GM19035 (cell line): Measurements from ENCODE around the gene SPATA2.
"Not testable (repeated sequence)": the region's sequence is repeated elsewhere in the genome, so short reads cannot be mapped to it uniquely, and the experiment has no call there.

Experiments
- ATAC-seq: cut with Tn5 transposase; IDR thresholded peaks from one replicate; pipeline ENCODE4 v1.9.1; 2021; ENCODE audit not compliant: unreplicated experiment

SPATA2 gene, protein sequence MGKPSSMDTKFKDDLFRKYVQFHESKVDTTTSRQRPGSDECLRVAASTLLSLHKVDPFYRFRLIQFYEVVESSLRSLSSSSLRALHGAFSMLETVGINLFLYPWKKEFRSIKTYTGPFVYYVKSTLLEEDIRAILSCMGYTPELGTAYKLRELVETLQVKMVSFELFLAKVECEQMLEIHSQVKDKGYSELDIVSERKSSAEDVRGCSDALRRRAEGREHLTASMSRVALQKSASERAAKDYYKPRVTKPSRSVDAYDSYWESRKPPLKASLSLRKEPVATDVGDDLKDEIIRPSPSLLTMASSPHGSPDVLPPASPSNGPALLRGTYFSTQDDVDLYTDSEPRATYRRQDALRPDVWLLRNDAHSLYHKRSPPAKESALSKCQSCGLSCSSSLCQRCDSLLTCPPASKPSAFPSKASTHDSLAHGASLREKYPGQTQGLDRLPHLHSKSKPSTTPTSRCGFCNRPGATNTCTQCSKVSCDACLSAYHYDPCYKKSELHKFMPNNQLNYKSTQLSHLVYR

DNA sequence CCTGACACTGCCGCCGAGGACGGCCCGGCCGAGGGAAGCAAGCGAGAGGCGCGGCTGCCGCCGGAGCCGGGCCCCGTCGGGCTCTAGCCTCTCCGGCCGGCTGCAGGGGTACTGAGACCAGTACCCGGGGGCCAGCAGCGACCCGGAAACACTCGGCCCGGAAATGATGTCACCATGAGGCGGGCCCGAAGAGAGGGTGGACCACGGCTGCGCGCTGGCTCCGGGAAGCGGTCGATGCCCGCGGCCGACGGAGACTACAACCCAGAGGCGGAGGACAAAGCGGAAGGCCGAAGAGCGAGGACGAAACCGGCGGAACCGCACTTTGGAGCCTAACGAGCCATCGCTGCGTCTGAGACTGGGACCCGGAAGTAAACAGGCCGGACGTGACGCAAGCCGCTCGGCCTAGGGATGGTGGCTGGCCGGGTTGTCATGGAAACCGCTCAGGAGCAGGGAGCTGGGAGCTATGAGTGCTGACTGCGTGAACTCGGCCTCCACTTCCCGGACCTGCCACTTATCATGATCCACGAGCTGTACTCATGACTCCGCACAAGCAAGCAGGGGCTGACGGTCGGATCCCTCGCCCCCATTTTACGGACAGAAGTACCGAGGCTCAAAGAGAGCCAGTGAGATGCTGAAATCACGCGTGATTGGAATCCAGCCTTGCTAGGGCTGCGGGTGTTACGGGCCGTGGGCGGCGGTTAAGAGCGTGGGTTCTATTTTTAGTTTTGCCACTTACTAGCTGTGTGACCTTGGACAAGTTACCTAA lies at the start of gene SPATA2:
Gene SPATA2, minus strand, starts transcription at position 150 of the 766 bp plus-strand sequence. CDS start 7,039 bp downstream, outside the sequence.
- peak; percentile 83 for ATAC-seq

DNA sequence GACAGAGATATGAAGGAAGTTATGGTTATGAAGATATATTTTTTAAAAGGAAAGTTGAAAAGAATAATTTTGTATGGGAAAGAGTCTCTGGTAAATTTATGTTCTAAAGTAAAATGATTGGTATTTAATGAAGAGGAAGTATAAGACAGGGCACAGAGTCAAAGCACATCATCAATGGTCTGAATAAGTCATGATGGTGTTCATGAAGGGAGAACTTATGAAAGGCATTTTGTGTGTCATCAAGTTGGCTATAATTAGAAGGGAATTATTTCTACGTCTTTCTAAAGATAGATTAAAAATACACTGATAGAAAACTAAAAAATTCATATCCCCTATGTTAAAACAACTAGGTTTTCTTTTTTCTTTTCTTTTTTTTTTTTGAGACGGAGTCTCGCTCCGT lies 46.1 kb upstream of the SPATA2 start:
- no peak for ATAC-seq

DNA sequence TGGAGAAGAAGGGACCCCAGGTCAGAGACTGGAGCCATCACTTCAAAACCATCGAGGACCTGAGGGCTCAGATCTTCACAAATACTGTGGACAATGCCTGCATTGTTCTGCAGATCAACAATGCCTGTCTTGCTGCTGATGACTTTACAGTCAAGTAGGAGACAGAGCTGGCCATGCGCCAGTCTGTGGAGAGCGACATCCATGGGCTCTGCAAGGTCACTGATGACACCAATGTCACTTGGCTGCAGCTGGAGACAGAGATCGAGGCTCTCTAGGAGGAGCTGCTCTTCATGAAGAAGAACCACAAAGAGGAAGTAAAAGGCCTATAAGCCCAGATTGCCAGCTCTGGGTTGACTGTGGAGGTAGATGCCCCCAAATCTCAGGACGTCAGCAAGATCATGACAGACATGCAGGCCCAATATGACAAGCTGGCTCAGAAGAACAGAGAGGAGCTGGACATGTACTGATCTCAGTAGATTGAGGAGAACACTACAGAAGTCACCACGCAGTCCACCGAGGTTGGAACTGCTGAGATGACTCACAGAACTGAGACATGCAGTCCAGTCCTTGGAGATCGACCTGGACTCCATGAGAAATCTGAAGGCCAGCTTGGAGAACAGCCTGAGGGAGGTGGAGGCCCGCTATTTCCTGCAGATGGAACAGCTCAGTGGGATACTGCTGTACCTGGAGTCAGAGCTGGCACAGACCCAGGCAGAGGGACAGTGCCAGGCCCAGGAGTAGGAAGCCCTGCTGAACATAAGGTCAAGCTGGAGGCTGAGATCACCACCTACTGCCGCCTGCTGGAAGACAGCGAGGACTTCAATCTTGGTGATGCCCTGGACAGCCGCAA lies 42.0 kb upstream of the SPATA2 start:
- not testable (repeated sequence) for ATAC-seq

DNA sequence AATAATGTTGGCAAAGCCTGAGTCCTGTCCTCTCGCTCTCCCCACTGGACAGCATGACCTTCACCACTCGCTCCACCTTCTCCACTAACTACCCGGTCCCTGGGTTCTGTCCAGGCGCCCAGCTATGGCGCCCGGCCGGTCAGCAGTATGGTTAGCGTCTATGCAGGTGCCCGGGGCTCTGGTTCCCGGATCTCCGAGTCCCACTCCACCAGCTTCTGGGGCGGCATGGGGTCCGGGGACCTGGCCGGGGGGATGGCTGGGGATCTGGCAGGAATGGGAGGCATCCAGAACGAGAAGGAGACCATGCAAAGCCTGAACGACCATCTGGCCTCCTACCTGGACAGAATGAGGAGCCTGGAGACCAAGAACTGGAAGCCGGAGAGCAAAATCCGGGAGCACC lies 41.4 kb upstream of the SPATA2 start:
- no peak for ATAC-seq

DNA sequence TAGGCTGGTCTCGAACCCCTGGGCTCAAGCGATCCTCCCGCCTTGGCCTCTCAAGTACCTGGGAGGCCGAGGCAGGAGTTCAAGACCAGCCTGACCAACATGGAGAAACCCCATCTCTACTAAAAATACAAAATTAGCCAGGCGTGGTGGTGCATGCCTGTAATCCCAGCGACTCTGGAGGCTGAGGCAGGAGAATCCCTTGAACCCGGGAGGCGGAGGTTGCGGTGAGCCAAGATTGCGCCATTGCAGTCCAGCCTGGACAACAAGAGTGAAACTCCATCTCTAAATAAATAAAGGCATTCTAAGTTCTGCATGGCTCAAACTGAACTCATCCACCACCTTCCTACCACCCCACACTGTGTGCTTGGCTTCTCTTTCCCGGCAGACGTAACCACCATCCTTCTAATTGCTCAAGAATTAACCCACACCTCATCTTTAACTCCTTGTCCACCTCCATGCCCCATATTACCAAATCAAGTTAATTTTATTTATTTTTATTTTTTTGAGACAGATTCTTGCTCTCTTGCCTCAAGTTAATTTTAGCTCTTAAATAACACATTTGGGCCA lies 40.6 kb upstream of the SPATA2 start:
- ATAC-seq, result not testable (repeated sequence)

DNA sequence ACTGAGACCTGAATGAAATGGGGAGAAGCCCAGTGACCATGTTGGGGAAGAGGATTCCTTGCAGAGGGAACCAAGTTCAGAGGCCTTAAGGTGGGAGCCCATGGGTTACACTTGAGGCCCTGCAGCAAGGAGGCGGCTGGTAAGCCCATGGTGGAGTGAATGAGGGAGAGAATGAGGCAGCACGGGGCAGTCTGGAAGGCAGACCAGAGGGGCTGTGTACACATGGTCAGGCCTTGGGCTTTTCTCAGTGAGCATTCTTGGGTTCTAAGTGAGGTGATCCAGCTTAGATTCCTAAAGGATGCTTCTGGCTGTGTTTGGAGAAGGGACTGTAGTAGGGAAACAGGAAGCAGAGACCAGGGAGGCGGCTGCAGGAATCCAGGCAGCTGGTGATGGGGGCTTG lies 39.8 kb upstream of the SPATA2 start:
- ATAC-seq, result no peak

DNA sequence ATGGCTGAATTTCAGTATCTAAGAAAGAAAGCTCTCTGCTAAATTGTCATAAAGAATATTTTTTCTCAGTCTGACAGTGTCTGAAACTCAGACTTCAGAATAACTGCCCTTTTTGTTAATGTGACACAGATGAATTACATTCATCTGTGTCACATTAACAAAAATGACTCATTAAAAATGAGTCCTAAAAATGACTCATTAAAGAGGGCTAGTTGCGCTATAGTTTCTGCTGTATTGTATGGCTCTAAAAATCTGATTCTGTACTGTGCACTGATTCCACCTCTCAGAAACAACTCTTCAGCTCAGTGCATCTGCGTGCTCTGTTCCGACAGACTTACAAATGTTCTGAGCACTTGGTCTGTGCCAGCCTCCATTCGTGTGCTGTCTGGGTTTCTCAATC lies 35.8 kb upstream of the SPATA2 start:
- ATAC-seq, result no peak

DNA sequence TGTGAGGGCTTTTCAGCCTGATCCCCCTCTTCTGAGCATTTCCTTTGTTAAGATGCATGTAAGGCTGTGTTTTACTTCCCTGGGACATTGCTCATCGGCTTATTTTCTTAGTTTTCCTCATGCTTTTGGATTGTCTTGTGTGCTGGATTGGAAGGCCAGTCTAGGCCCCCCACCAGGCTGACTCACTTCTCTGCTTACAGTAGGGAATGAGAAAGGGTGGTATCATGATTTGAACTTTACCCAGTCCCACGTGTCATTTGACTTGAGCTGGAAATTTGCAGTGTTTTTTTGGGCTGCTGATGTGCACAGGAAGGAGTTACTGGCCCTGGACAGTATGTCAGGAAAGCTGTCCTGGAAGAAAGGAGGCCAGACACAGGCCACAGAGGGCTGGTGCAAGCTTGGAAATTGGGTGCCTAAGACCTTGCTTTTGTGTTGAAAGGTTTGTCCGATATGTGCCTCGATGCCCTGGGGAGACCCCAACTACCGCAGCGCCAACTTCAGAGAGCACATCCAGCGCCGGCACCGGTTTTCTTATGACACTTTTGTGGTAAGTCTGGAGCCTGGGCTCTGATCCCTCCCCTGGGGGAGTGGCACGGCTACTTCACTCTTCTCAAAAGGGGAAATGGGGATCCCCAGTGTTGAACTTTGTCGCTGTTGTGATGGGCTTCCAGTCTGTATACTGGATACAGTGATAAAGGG lies 33.6 kb upstream of the SPATA2 start:
- ATAC-seq, result no peak

DNA sequence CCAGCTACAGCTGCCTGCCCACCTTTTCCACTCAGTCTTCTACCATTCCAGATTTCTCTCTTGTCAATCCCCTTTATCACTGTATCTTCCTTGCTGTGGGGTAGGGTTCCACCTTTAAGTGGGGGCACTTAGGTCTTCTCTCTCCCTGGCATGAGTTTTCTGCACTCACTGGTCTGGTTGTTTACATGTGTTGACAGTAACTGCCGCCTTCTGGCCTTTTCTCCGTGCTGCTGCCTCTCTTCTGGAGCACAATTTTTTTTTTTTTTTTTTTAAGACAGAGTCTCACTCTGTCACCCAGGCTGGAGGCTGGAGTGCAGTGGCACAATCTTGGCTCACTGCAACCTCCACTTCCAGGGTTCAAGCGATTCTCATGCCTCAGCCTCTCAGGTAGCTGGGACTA lies 32.8 kb upstream of the SPATA2 start:
- no peak for ATAC-seq

DNA sequence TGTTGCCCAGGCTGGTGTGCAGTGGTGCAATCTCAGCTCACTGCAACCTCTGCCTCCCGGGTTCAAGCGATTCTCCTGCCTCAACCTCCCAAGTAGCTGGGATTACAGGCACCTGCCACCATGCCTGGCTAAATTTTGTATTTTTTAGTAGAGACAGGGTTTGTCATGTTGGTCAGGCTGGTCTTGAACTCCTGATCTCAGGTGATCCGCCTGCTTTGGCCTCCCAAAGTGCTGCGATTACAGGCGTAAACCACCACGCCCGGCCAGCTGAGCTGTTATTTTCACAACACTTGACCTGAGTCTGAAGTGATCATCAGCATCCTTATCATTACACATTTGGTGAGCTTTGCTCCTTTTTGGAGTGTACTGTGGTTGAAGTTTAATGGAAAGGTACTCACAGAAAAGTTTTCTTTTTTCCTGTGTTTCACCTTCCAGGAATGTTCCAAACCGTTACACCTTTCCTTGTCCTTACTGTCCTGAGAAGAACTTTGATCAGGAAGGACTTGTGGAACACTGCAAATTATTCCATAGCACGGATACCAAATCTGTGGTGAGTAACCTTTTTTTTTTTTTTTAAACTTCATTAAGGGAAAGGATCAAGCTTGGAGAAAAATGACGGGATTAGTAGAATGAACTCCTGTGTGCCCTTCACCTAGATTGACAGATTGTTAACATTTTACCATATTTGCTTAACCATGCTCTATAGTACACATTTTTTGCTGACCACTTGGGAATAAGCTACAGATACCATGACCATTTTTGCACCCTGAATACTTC lies 30.6 kb upstream of the SPATA2 start:
- no peak for ATAC-seq

DNA sequence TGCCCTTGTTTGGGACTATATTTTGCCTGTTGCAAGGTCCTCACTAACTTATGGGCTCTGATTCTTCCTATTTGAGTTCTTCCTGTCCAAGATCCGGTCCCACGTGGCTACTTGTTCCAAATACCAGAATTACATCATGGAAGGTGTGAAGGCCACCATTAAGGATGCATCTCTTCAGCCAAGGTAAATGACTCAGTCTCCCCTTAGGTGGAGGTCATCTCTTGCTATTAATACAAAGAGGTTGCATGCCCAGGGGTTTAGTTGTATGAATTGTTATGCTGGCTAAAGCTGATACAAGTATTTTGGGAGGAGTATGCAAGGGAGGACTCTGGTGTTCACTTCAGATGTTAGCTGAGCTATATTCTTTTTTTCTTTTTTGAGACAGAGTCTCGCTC lies 30.0 kb upstream of the SPATA2 start:
- no peak for ATAC-seq

DNA sequence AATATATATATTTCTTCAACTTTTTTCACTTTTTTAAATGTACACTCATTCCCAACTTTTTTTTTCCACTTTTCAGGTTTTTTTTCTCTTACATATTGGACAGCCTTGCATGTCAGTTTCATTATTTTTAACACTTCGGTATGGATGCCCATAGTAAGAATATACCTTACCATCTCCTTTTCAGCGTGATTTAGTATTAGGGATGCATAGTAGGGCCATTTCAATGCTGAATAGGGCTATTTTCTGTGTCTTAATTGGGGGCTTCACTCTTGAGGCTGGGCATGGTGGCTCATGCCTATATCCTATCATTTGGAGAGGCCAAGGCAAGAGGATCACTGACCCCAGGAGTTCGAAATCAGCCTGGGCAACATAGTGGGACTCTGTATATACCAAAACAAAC lies 27.6 kb upstream of the SPATA2 start:
- no peak for ATAC-seq

DNA sequence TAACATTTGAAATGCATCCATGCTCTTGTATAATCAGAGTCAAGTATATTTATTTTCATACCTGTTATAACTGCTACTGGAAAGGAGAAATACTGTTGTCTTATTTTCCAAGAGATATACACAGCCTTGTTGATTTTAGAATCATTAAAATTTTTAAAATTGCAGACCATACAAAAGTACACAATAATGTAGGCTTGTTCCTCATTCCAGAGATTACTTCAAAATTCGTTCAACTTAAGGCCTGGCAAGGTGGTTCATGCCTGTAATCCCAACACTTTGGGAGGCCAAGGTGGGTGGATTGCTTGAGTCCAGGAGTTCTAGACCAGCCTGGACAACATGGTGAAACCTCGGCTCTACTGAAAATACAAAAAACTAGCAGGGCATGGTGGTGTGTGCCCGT lies 27.0 kb upstream of the SPATA2 start:
- ATAC-seq, result no peak

DNA sequence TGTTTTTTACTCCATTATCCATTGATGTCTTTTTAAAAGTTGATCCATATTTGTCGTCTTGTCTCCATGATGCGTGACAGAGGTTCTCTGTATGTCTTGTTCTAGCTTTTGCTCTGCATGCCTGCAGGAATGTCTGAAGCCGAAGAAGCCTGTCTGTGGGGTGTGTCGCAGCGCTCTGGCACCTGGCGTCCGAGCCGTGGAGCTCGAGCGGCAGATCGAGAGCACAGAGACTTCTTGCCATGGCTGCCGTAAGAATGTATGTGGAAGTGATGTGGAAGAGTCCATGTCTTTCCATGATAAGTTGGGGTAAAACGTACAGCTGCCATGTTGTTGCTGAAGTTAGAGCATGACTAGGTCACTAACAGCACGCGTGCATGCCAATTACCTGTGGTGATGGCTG lies 26.1 kb upstream of the SPATA2 start:
- ATAC-seq, result no peak

DNA sequence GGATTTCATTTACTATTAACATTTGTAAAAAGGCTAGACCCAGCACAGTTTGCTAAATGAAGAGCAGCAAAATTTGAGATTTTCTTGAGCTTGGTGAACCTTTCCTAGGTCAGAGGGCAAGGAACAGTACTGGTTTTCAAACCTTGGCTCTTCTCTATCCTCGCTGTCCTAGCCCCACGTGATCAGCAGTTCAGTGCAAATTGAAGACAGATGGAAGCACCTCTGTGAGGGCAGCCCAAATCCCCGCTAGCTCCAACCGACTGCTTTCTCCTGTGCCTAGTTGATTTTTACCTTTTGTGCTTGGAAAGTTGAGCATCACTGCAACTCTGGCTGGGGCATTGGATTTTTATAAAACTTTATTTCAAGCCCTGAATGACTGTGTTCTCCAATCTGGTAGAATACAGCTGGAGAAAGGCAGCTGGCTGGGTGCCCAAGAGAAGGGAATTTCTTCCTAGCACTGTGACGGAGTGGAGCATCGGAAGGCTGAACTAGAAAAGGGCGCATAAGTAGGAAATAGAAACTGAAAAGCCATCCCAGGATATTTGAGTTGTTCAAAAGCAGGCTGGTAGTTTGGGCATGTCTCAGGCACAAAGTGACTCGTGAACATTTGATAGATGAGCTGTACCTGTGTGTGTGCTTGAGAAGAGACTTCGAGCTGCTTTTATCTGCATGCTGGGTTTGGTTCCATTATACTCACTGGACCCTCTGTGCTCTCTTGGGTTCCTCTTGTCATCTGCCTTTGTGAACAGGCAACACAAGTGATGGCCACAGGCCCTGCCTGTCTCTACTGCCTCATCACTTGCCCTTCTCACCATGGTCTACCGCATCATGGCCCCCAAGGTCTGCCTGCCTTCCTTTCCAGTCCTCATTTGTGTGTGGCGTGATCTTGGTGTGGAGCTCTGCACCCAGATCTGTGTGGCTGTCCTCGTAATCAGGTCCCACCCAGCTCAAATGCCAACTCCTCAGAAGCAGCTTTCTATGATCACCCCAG lies 23.1 kb upstream of the SPATA2 start:
- ATAC-seq, result no peak

DNA sequence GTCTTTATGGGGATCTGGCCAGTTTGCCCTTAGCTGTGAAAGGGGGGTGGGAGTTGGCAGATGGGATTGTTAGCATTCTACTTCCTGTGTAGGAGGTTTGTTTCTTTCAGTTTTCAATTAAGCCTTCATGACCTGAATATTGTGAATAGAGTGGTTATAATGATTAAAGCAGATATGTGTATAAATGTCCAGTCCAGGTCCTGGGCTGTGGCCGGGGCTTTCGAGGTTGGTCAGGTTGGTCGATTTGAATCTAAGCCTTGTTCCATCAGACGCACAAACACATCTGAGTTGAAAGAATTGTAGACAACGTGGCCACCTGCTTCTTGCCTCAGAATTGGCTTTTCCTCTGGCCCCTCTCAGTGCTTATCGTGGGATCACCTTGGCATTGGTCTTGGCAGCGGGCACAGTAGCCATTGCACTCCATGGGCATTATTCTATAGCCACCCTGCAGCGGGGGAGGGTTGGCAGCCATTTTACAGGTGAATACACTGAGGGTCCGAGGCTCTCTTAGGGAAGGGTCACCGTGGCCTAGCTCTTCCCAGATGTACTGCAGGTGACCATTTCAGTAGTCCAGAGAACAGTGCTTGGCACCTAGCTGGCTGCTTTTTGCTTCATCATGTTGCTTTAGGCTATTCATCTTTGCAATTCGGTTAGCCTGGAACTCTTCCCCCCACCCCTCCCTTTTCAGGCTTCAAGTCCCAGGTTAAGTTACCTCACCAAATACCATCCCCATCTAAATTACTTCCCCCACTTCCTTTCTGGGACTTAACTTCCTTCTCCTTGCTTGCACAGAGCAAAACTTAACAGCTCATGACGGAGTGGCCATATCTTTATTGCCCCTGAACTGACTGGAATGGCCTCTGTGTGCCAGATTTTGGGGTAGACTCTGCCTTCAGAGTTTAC lies 21.9 kb upstream of the SPATA2 start:
- peak; percentile 8 for ATAC-seq
